CD4-positive, CD25-positive, alpha-beta regulatory T cell (primary cell): ENCODE data around the gene CYP27A1. TPM values are rescaled to one million over a fixed set of nuclear protein-coding genes. Genes with fewer than 3 reads are reported as not detected.

Experiments used
- ATAC-seq, 2 donors: fragments of 150-1000 bp; cut with Tn5 transposase; one replicate each; pipeline ENCODE4 v1.10.0; 2021; ENCODE audit warnings: low read depth in 2 of 2, moderate number of reproducible peaks in 2 of 2, moderate library complexity in 1 of 2
- DNase-seq, 3 donors: peaks; one replicate each; pipeline versions ENCODE4 v3.0.0 to v3.0.0-alpha.2; 2012 to 2022; ENCODE audit warnings: mixed read lengths in 1 of 3
- H3K27ac ChIP-seq: one replicate; pipeline ENCODE4 v1.7.0; 2013; ENCODE audit warnings: mild to moderate bottlenecking, low read length; ENCODE audit not compliant: insufficient read depth, poor library complexity, severe bottlenecking
- H3K27me3 ChIP-seq: one replicate; pipeline ENCODE4 v1.7.0; 2013; ENCODE audit warnings: low read length; ENCODE audit not compliant: control insufficient read depth, insufficient read depth
- H3K36me3 ChIP-seq: one replicate; pipeline ENCODE4 v1.7.0; 2013; ENCODE audit warnings: mild to moderate bottlenecking, low read length, moderate library complexity; ENCODE audit not compliant: control insufficient read depth, insufficient read depth
- H3K4me1 ChIP-seq: 2 replicates; pipeline ENCODE4 v1.7.0; 2013; ENCODE audit warnings: mild to moderate bottlenecking, low read length; ENCODE audit not compliant: insufficient read depth, control insufficient read depth, poor library complexity, severe bottlenecking
- H3K4me3 ChIP-seq: one replicate; pipeline ENCODE4 v1.7.0; 2013; ENCODE audit warnings: low read depth, mild to moderate bottlenecking, low read length, moderate library complexity
- H3K9me3 ChIP-seq, 2 experiments: 1 replicate in 1 of 2; 2 replicates in 1 of 2; pipeline ENCODE4 v1.7.0; 2013; ENCODE audit warnings: low read length in 2 of 2, mild to moderate bottlenecking in 1 of 2, moderate library complexity in 1 of 2; ENCODE audit not compliant: control insufficient read depth in 2 of 2
- H3K27ac Mint-ChIP-seq, 3 donors: one replicate each; pipeline ENCODE4 v1.8.0; 2020 to 2022; ENCODE audit warnings: mild to moderate bottlenecking in 3 of 3, mixed read lengths in 3 of 3, moderate library complexity in 2 of 3
- H3K27me3 Mint-ChIP-seq: one replicate; pipeline ENCODE4 v1.8.0; 2022; ENCODE audit warnings: mild to moderate bottlenecking, mixed read lengths
- H3K36me3 Mint-ChIP-seq: one replicate; pipeline ENCODE4 v1.8.0; 2020; ENCODE audit warnings: mixed read lengths
- H3K4me1 Mint-ChIP-seq, 4 donors: one replicate each; pipeline ENCODE4 v1.8.0; 2020 to 2022; ENCODE audit warnings: mixed read lengths in 4 of 4, mild to moderate bottlenecking in 1 of 4
- H3K4me3 Mint-ChIP-seq, 4 donors: one replicate each; pipeline ENCODE4 v1.8.0; 2020 to 2022; ENCODE audit warnings: mild to moderate bottlenecking in 4 of 4, mixed read lengths in 4 of 4, moderate library complexity in 3 of 4
- H3K9me3 Mint-ChIP-seq, 7 donors: one replicate each; pipeline ENCODE4 v1.8.0; 2020 to 2022; ENCODE audit warnings: mixed read lengths in 7 of 7, mild to moderate bottlenecking in 3 of 7, moderate library complexity in 2 of 7
- polyA plus RNA-seq, 4 donors: library from polyadenylated mRNA; unstranded; fragments of 300-500 nt; fragmentation: Illumina TruSeq; gene quantifications; one replicate each; pipeline ENCODE4 v1.2.3, GENCODE V29; 2021
- total RNA-seq: library from RNA; stranded (reverse); gene quantifications from one replicate; pipeline ENCODE4 v1.2.3, GENCODE V29; 2022

Gene CYP27A1
- total and polyA plus RNA-seq, 5 donors from 2014 or later, result 0.13 TPM; not detected in 4

DNA sequence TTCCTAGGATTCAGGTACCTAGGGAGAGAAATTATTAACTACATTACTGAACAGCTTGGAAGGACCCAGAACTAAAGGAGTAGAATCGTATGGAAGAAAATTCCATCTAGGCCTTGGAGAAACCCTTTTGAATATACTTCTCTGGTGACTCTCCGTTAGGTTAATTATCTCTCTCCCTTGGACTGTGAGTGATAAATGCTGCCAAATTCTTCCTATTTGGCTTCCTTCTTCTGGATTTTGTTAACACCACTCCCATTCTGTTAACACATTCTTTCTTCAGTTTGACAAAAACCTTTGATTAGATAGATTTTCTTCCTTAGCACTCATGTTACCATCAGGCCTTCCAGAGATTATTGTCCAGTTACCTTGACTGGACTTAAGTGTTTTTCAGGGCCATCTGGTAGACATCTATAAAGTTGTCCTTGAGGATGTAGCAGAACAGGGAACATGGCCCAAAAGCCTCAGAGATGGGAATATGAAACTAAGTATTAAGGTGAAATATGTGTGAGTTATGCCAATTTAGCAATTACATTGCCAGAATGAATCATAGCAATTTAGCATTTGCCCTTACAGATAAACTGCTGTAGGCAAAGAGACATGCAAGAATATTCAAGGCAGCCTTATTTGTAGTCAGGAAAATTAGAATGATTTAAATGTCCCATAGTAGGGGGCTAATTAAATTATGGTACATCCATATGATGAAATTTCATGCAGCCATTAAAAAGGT is 6.7 kb downstream of the CYP27A1 start:
- peaks cover 17% of the 10 kb centered on the region for H3K27me3 ChIP-seq
- no peak overlapping the region for H3K27ac ChIP-seq
- H3K27me3 Mint-ChIP-seq, result peaks cover 51% of the 10 kb centered on the region
- H3K9me3 ChIP-seq, result no peaks in the 10 kb centered on the region
- H3K4me3 Mint-ChIP-seq, result no peak overlapping the region
- no peak overlapping the region for H3K4me3 ChIP-seq
- H3K4me1 Mint-ChIP-seq, result no peaks in the 10 kb centered on the region
- H3K9me3 Mint-ChIP-seq, result no peaks in the 10 kb centered on the region
- peaks cover 2% of the 10 kb centered on the region for H3K36me3 Mint-ChIP-seq
- H3K4me1 ChIP-seq, result no peaks in the 10 kb centered on the region
- no peaks in the 10 kb centered on the region for H3K36me3 ChIP-seq
- DNase-seq (no peak), ATAC-seq (no peak)
- no peak overlapping the region for H3K27ac Mint-ChIP-seq

DNA sequence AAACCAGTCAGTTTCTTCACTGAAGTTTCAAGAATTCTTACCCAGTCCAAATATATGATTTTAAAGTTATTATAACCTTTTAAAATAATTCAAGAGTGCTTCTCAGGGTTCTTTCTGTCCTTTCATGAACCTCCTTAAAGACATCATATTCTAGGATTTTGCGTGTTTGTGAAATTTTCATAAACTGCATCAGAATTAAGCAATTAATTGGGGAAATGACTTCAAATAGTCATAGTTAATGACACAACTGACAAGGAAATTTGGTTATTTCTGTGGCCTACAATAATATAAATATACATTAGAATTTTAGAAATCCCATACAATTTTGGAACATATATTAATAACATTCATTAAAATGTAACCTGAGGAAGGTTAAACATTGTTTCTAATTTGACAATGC is 10.5 kb downstream of the CYP27A1 start:
- Mint-ChIP-seq H3K27ac (no peak overlapping the region), H3K4me3 (no peak overlapping the region), H3K9me3 (no peaks in the 10 kb centered on the region), H3K4me1 (no peaks in the 10 kb centered on the region), H3K27me3 (peaks cover 32% of the 10 kb centered on the region), H3K36me3 (no peaks in the 10 kb centered on the region)
- ATAC-seq (no peak), DNase-seq (no peak)
- no peaks in the 10 kb centered on the region for H3K4me1 ChIP-seq
- H3K36me3 ChIP-seq, result no peaks in the 10 kb centered on the region
- H3K27me3 ChIP-seq, result peaks cover 9% of the 10 kb centered on the region
- H3K4me3 ChIP-seq, result no peak overlapping the region
- H3K9me3 ChIP-seq, result no peaks in the 10 kb centered on the region
- no peak overlapping the region for H3K27ac ChIP-seq

DNA sequence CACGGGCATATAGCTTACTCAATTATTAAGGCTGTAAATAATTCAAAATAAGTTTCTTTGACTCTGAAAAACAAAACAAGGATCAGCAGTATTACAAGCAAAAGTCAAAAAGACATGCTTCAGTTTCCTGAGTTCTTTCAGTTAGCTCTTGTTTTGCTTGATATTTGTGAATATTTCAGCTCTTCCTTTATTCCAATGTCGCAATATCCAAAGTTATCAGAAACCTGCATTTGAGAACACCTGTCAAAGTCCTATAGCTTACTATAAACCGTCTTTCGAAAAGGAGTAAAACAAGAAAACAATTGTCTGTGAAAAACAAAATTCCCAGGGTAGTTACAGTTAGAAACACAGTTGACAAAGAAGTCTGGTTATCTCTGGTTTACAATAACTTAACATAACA is 14.7 kb downstream of the CYP27A1 start:
- Mint-ChIP-seq H3K4me1 (no peaks in the 10 kb centered on the region), H3K4me3 (no peak overlapping the region), H3K27me3 (peaks cover 37% of the 10 kb centered on the region), H3K27ac (no peak overlapping the region), H3K9me3 (peaks cover 0 to 1% (median 0%) of the 10 kb centered on the region in 7 donors), H3K36me3 (no peaks in the 10 kb centered on the region)
- Histone ChIP-seq H3K36me3 (no peaks in the 10 kb centered on the region), H3K9me3 (no peaks in the 10 kb centered on the region), H3K4me1 (no peaks in the 10 kb centered on the region), H3K27me3 (peaks cover 17% of the 10 kb centered on the region), H3K27ac (no peak overlapping the region), H3K4me3 (no peak overlapping the region)
- no peak for ATAC-seq
- no peak for DNase-seq

DNA sequence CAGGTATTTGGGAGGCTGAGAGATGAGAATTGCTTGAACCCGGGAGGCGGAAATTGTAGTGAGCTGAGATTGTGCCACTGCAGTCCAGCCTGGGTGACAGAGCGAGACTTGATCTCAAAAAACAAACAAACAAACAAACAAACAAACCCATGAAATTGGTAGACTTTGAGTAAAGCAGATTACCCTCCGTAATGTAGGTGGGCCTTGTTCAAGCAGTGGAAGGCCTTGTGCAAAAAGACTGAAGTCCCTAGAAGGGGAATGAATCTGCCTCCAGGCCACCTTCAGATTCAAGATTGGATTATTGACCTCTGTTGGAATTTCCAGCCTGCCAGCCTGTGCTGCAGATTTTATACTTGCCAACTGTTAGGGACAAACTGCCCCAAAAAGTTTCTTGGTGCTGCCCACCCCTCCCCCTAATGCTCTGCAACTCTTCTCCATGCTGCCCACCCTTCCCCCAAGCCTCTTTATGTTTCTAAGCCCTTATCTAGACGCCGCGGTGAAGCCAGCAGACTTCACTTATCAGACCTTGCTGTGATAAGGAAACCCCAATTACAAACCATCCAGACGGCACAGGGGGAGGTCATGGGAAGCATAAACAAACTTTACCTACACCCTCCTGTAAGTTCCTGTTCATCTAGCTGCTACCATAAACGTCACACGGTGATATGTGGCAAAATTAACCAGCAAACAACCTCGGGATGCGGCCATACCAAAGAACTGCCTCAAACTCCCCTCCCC is 17.0 kb downstream of the CYP27A1 start:
- no peaks in the 10 kb centered on the region for H3K36me3 ChIP-seq
- Mint-ChIP-seq H3K27ac (peak overlapping the region in 1 of 3 donors; percentile 20), H3K4me3 (no peak overlapping the region), H3K36me3 (no peaks in the 10 kb centered on the region), H3K9me3 (peaks cover 0 to 2% (median 0%) of the 10 kb centered on the region in 7 donors), H3K27me3 (peaks cover 46% of the 10 kb centered on the region), H3K4me1 (peaks cover 0 to 2% (median 0%) of the 10 kb centered on the region in 4 donors)
- H3K4me3 ChIP-seq, result no peak overlapping the region
- DNase-seq (no peak), ATAC-seq (no peak)
- no peaks in the 10 kb centered on the region for H3K4me1 ChIP-seq
- no peak overlapping the region for H3K27ac ChIP-seq
- H3K9me3 ChIP-seq, result no peaks in the 10 kb centered on the region
- H3K27me3 ChIP-seq, result peaks cover 13% of the 10 kb centered on the region

DNA sequence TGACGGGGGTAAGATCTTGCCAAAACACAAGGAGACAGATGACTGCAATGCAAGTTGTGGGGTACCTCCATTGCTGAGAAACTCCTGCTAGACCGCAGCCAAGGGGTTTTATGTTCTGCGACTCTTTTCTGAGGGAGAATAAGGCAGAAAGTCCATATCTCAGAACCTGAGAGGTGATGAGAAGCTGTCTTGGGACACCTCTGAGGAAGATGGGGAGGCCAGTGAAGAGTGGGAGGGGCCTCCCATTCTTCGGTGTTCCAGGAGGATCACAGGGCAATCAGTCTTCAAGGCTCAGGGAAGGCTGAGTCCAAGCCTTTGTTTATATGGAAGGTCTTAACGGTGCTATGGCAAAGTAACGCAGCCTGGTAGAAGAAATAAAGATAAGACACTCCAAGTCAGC is 18.0 kb downstream of the CYP27A1 start:
- H3K4me3 ChIP-seq, result no peak overlapping the region
- Mint-ChIP-seq H3K4me1 (peaks cover 0 to 2% (median 0%) of the 10 kb centered on the region in 4 donors), H3K27ac (no peak overlapping the region), H3K4me3 (no peak overlapping the region), H3K36me3 (no peaks in the 10 kb centered on the region), H3K9me3 (peaks cover 0 to 10% (median 2%) of the 10 kb centered on the region in 7 donors), H3K27me3 (peaks cover 49% of the 10 kb centered on the region)
- ATAC-seq (no peak), DNase-seq (no peak)
- peaks cover 20% of the 10 kb centered on the region for H3K27me3 ChIP-seq
- no peaks in the 10 kb centered on the region for H3K36me3 ChIP-seq
- no peaks in the 10 kb centered on the region for H3K4me1 ChIP-seq
- H3K27ac ChIP-seq, result no peak overlapping the region
- peaks cover 4 to 10% of the 10 kb centered on the region in 2 experiments for H3K9me3 ChIP-seq

DNA sequence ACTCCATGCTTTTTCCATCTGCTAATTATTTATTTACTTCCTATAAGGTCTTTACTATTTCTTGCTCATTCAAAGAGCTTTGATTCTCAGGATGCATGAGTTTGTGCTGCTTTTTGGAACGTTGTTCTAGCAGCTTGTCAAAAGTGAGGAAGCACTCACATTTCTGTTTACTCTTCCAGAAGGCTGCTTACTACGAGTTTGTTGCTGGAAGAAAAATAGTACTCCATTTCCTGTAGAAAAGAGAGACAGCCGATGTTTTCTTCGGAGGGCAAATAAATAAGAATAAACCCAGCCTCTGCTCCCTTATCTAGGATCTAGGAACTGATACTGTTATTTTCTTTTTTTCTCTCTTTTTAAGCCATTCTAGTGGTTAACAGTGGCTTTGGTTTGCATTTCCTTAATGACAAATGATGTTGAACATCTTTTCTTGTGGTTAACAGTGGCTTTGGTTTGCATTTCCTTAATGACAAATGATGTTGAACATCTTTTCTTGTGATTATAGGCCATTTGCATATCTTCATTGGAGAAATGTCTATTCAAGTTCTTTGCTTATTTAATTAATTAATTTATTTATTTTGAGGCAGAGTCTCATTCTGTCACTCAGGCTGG is 20.5 kb downstream of the CYP27A1 start:
- H3K36me3 Mint-ChIP-seq, result no peaks in the 10 kb centered on the region
- Histone ChIP-seq H3K4me1 (no peaks in the 10 kb centered on the region), H3K27ac (no peak overlapping the region), H3K36me3 (no peaks in the 10 kb centered on the region), H3K27me3 (peaks cover 22% of the 10 kb centered on the region), H3K9me3 (peaks cover 8 to 13% of the 10 kb centered on the region in 2 experiments), H3K4me3 (no peak overlapping the region)
- H3K4me3 Mint-ChIP-seq, result no peak overlapping the region
- peak in 1 of 3 donors; percentile 20 for DNase-seq
- peaks cover 0 to 14% (median 5%) of the 10 kb centered on the region in 7 donors for H3K9me3 Mint-ChIP-seq
- peaks cover 0 to 4% (median 1%) of the 10 kb centered on the region in 4 donors for H3K4me1 Mint-ChIP-seq
- H3K27ac Mint-ChIP-seq, result no peak overlapping the region
- no peak for ATAC-seq
- peaks cover 62% of the 10 kb centered on the region for H3K27me3 Mint-ChIP-seq

DNA sequence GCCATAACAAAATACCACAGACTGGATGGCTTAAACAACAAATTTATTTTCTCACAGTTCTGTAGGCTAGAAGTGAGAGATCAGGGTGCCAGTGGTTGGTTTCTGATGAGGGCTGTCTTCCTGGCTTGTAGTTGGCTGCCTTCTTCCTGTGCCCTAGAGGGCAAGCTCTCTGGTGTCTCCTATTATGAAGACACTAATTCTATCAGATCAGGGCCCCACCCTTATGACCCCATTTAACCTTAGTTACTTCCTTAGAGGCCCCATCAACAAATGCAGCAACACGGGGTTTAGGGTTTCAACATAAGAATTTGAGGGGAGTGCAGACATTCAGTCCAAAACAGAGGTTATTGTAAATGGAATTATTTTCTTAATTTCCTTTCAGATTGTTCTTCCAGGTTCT is 22.9 kb downstream of the CYP27A1 start:
- H3K36me3 Mint-ChIP-seq, result no peaks in the 10 kb centered on the region
- H3K27ac Mint-ChIP-seq, result no peak overlapping the region
- no peak overlapping the region for H3K4me3 ChIP-seq
- peaks cover 64% of the 10 kb centered on the region for H3K27me3 Mint-ChIP-seq
- peaks cover 0 to 14% (median 5%) of the 10 kb centered on the region in 7 donors for H3K9me3 Mint-ChIP-seq
- ATAC-seq, result no peak
- H3K4me1 ChIP-seq, result no peaks in the 10 kb centered on the region
- H3K27ac ChIP-seq, result no peak overlapping the region
- no peak overlapping the region for H3K4me3 Mint-ChIP-seq
- H3K4me1 Mint-ChIP-seq, result peaks cover 0 to 4% (median 1%) of the 10 kb centered on the region in 4 donors
- H3K36me3 ChIP-seq, result no peaks in the 10 kb centered on the region
- H3K9me3 ChIP-seq, result peaks cover 8 to 13% of the 10 kb centered on the region in 2 experiments
- no peak for DNase-seq
- H3K27me3 ChIP-seq, result peaks cover 20% of the 10 kb centered on the region
